ENCODE measurements around the gene FSTL4. TPM values are rescaled to one million over a fixed set of nuclear protein-coding genes. Genes with fewer than 3 reads are reported as not detected.

FSTL4 gene
- total and polyA plus RNA-seq, 2 of the 13 experiments (the other 11 are each of a cell fraction or from before 2014, with no cell fraction given) = 2.1 to 3.0 TPM

- H3K36me3 ChIP-seq (replicated peaks in 1 of 2; ENCODE audit: control insufficient read depth in 1 of 2, insufficient read depth in 2 of 2, low read length in 2 of 2) = no peaks in the 10 kb centered on the region
- no peaks in the 10 kb centered on the region for H3K79me2 ChIP-seq (ENCODE audit: insufficient read depth, low read length)
- intact Hi-C loops (cut with micrococcal nuclease; ENCODE audit: unreplicated experiment) (no loop called here), in situ Hi-C loops (cut with HindIII; ENCODE audit: extremely low pct_ligation_motif_present, low pct_unique_long_range_greater_than_20kb) (no loop called here)
- H3K9me3 ChIP-seq (ENCODE audit: low read length) = no peaks in the 10 kb centered on the region
- no peaks in the 10 kb centered on the region for H3K4me1 ChIP-seq (ENCODE audit: insufficient read depth, low read length)
- DNase-seq (ENCODE audit: low spot score) = no peak
- no peak overlapping the region for H3K4me2 ChIP-seq (ENCODE audit: low read depth, low read length)
- no peak for FAIRE-seq
- ChIA-PET CTCF (ENCODE audit: low intra/inter-chr PET ratio, low total read pairs) (no interaction called here), POLR2A (no interaction called here)
- BruUV-seq (replicated peaks) = no TSS peak
- peaks cover 2 to 3% of the 10 kb centered on the region in 2 experiments; a peak in 3 of 5 replicates for H3K27me3 ChIP-seq (ENCODE audit: control insufficient read depth in 1 of 2, insufficient read depth in 2 of 2, low read length in 2 of 2)
- H3K9ac ChIP-seq (ENCODE audit: insufficient read depth, low read depth, low read length) = no peak overlapping the region
- no peaks in the 10 kb centered on the region for H4K20me1 ChIP-seq (ENCODE audit: insufficient read depth, low read length)
- TF ChIP-seq ZNF432 (CRISPR knock-in tag; IDR thresholded peaks at IDR 0.05; ENCODE audit: borderline replicate concordance) (no peak), ZBED4 (CRISPR knock-in tag; IDR thresholded peaks at IDR 0.05; ENCODE audit: borderline replicate concordance) (no peak), MYPOP (CRISPR knock-in tag; IDR thresholded peaks at IDR 0.05) (no peak), ZNF850 (CRISPR knock-in tag; conservative IDR thresholded peaks at IDR 0.05) (no peak), AKAP8 (CRISPR knock-in tag; IDR thresholded peaks at IDR 0.05) (no peak), HMGA1 (CRISPR knock-in tag; conservative IDR thresholded peaks at IDR 0.05) (no peak), ZBTB2 (CRISPR knock-in tag; IDR thresholded peaks at IDR 0.05; ENCODE audit: low read depth) (no peak), ZFP37 (CRISPR knock-in tag; IDR thresholded peaks at IDR 0.05; ENCODE audit: borderline replicate concordance) (no peak), SYNCRIP (IDR thresholded peaks at IDR 0.05; ENCODE audit: insufficient read depth, low read depth, low read length) (no peak)
- ATAC-seq = no peak
- H3K4me3 ChIP-seq (replicated peaks in 1 of 3; ENCODE audit: insufficient read depth in 1 of 3, low read depth in 2 of 3, low read length in 3 of 3) = no peak overlapping the region
- H2AFZ ChIP-seq (ENCODE audit: low read length) = no peak overlapping the region
- 44% methylated on average over 13 of the region's 15 CpGs for WGBS (ENCODE audit: low lambda C conversion rate)
- H3K27ac ChIP-seq (ENCODE audit: extremely low read length, insufficient read depth, low read length) = no peak overlapping the region
Observed at GRCh38 chr5:133338504-133339355, 273.6 kb downstream of the FSTL4 start.

Measured in HepG2 (cell line).